Smooth muscle cell (in vitro differentiated cells): Measurements from ENCODE around the gene PMAIP1. TPM values are rescaled to one million over a fixed set of nuclear protein-coding genes. Genes with fewer than 3 reads are reported as not detected.

Source experiments
- DNase-seq: peaks from one replicate; lab custom pipeline; 2025; ENCODE audit not compliant: unreplicated experiment; lab: John Stamatoyannopoulos, UW
- H2AFZ ChIP-seq: fragments of 200-600 bp; sonication (generic); 2 replicates; pipeline ENCODE4 v1.6.0; 2016; ENCODE audit warnings: antibody characterized with exemption, low read depth, mild to moderate bottlenecking
- H3F3A ChIP-seq: fragments of 200-600 bp; sonication (generic); 2 replicates; pipeline ENCODE4 v1.6.0; 2017; ENCODE audit warnings: antibody characterized with exemption, low read depth
- H3K27ac ChIP-seq: fragments of 200-600 bp; sonication (generic); 2 replicates; pipeline ENCODE4 v1.5.1; 2016; ENCODE audit warnings: low read depth, mild to moderate bottlenecking
- H3K27me3 ChIP-seq: fragments of 200-600 bp; sonication (generic); 2 replicates; pipeline ENCODE4 v1.6.1; 2016; ENCODE audit warnings: low read depth, mild to moderate bottlenecking
- H3K36me3 ChIP-seq: fragments of 200-600 bp; sonication (generic); 2 replicates; pipeline ENCODE4 v1.5.1; 2016; ENCODE audit warnings: low read depth
- H3K4me1 ChIP-seq: fragments of 200-600 bp; sonication (generic); 2 replicates; pipeline ENCODE4 v1.5.1; 2016; ENCODE audit warnings: low read depth
- H3K4me2 ChIP-seq: fragments of 200-600 bp; sonication (generic); 2 replicates; pipeline ENCODE4 v1.6.0; 2016; ENCODE audit warnings: mild to moderate bottlenecking
- H3K4me3 ChIP-seq: fragments of 200-600 bp; sonication (generic); 2 replicates; pipeline ENCODE4 v1.5.1; 2016; ENCODE audit warnings: mild to moderate bottlenecking
- H3K79me2 ChIP-seq: fragments of 200-600 bp; sonication (generic); 2 replicates; pipeline ENCODE4 v1.6.0; 2016; ENCODE audit warnings: low read depth, mild to moderate bottlenecking
- H3K9ac ChIP-seq: fragments of 200-600 bp; sonication (generic); 2 replicates; pipeline ENCODE4 v1.6.0; 2016; ENCODE audit warnings: low read depth
- H3K9me3 ChIP-seq: fragments of 200-600 bp; sonication (generic); replicated peaks from 2 replicates; pipeline ENCODE4 v1.5.1; 2016; ENCODE audit warnings: low read depth
- H4K20me1 ChIP-seq: fragments of 200-600 bp; sonication (generic); 2 replicates; pipeline ENCODE4 v1.6.0; 2016; ENCODE audit warnings: low read depth
- CTCF ChIP-seq: fragments of 200-600 bp; sonication (generic); IDR thresholded peaks from 2 replicates; pipeline ENCODE4 v1.5.1; 2017; ENCODE audit warnings: borderline replicate concordance, mild to moderate bottlenecking, antibody characterized with exemption; ENCODE audit not compliant: insufficient read depth, poor library complexity, severe bottlenecking
- WGBS: methylation state at CpG from one replicate; pipeline ENCODE4 v1.1.7; 2016; ENCODE audit warnings: low lambda C conversion rate; 5-methylcytosine and 5-hydroxymethylcytosine counted together
- polyA plus RNA-seq: library from polyadenylated mRNA; unstranded; fragments of >200 nt; fragmentation: Nextera tagmentation; extraction: Ambion mirVana; gene quantifications from 2 replicates; pipeline ENCODE4 v1.2.1, GENCODE V29; 2016
- total RNA-seq: library from RNA; depleted of rRNA; stranded (reverse); fragments of >200 nt; gene quantifications from 2 replicates; pipeline ENCODE4 v1.2.3, GENCODE V29; 2014

PMAIP1 gene
- total and polyA plus RNA-seq, 2 experiments from 2014 or later = 18.0 to 37.5 TPM

- no peak overlapping the region for H3K4me3 ChIP-seq
- WGBS = 83% methylated on average over 1 of the region's 1 CpG
- H3K27me3 ChIP-seq = peaks cover 53% of the 10 kb centered on the region
- H3K9me3 ChIP-seq = no peaks in the 10 kb centered on the region
- peaks cover 16% of the 10 kb centered on the region for H3K4me1 ChIP-seq
- no peak overlapping the region for H3K4me2 ChIP-seq
- DNase-seq = no peak
- TF ChIP-seq CTCF = no peak
- H3K36me3 ChIP-seq = no peaks in the 10 kb centered on the region
- H3K9ac ChIP-seq = no peak overlapping the region
- H3K79me2 ChIP-seq = peaks cover 4% of the 10 kb centered on the region
- no peaks in the 10 kb centered on the region for H3F3A ChIP-seq
- no peak overlapping the region for H2AFZ ChIP-seq
- no peak overlapping the region for H3K27ac ChIP-seq
- H4K20me1 ChIP-seq = peaks cover 16% of the 10 kb centered on the region
Observed at GRCh38 chr18:59904011-59904601, 4.3 kb downstream of the PMAIP1 start.

GRCh38 chr18:59905686-59906091 lies 5.9 kb downstream of the PMAIP1 start:
- Histone ChIP-seq H3K4me1 (peaks cover 13% of the 10 kb centered on the region), H3F3A (no peaks in the 10 kb centered on the region), H3K4me2 (no peak overlapping the region), H3K9me3 (no peaks in the 10 kb centered on the region), H2AFZ (no peak overlapping the region), H3K27ac (no peak overlapping the region), H3K36me3 (no peaks in the 10 kb centered on the region), H3K9ac (no peak overlapping the region), H3K4me3 (no peak overlapping the region), H3K79me2 (peaks cover 4% of the 10 kb centered on the region), H3K27me3 (peaks cover 47% of the 10 kb centered on the region), H4K20me1 (peaks cover 13% of the 10 kb centered on the region)
- no peak for TF ChIP-seq CTCF
- no peak for DNase-seq
- 76% methylated on average over 4 of the region's 4 CpGs for WGBS

GRCh38 chr18:59906203-59906602 lies 6.4 kb downstream of the PMAIP1 start:
- Histone ChIP-seq H3K36me3 (no peaks in the 10 kb centered on the region), H3K4me2 (no peak overlapping the region), H3F3A (no peaks in the 10 kb centered on the region), H3K9ac (no peak overlapping the region), H3K4me3 (no peak overlapping the region), H2AFZ (no peak overlapping the region), H3K4me1 (peaks cover 8% of the 10 kb centered on the region), H4K20me1 (peaks cover 8% of the 10 kb centered on the region), H3K9me3 (no peaks in the 10 kb centered on the region), H3K27me3 (peaks cover 42% of the 10 kb centered on the region), H3K27ac (no peak overlapping the region), H3K79me2 (peaks cover 4% of the 10 kb centered on the region)
- WGBS = 79% methylated on average over 3 of the region's 3 CpGs
- TF ChIP-seq CTCF = no peak
- DNase-seq = no peak

GRCh38 chr18:59907172-59907571 lies 7.4 kb downstream of the PMAIP1 start:
- peaks cover 5% of the 10 kb centered on the region for H4K20me1 ChIP-seq
- H3K9me3 ChIP-seq = no peaks in the 10 kb centered on the region
- no peaks in the 10 kb centered on the region for H3K79me2 ChIP-seq
- no peaks in the 10 kb centered on the region for H3K36me3 ChIP-seq
- no peak overlapping the region for H3K27ac ChIP-seq
- 64% methylated on average over 5 of the region's 5 CpGs for WGBS
- H3K4me3 ChIP-seq = no peak overlapping the region
- DNase-seq = no peak
- H3K4me2 ChIP-seq = no peak overlapping the region
- no peak overlapping the region for H3K9ac ChIP-seq
- H3K27me3 ChIP-seq = peaks cover 38% of the 10 kb centered on the region
- H3K4me1 ChIP-seq = no peaks in the 10 kb centered on the region
- TF ChIP-seq CTCF = no peak
- H3F3A ChIP-seq = no peaks in the 10 kb centered on the region
- no peak overlapping the region for H2AFZ ChIP-seq
